Stimulated activated CD8-positive, alpha-beta memory T cell treated with anti-CD3 and anti-CD28 coated beads, Interleukin-7, amount 100 ng/mL, for 1 hour (primary cell): ENCODE data around the gene METTL5.
"Not testable (repeated sequence)": the region's sequence is repeated elsewhere in the genome, so short reads cannot be mapped to it uniquely, and the experiment has no call there.

ENCODE experiments used
- DNase-seq, 2 donors: peaks; one replicate each; pipeline ENCODE4 v3.0.0-alpha.2; 2020; ENCODE audit warnings: low read depth in 2 of 2

METTL5 gene

DNA sequence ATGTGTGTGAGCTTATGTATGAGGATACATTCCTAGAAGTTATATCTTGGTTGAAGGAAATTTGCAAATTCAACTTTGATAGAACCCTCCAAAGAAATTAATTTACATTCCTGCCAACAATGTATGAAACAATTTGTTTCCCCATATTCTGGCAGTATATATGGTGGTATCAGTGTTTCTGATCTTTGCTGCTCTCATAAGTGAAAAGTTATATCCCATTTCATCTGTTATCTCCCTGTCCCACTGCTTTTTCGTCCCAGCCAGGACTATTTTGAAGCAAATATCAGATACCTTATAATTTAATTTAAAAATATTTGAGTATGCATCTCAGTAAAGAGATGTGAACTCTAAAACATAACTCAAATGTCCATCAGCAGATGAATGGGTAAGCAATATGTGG lies 9.7 kb upstream of the METTL5 start:
- DNase-seq, result no peak

- DNase-seq, result peak in 1 of 2 donors; percentile 21
Measured at GRCh38 chr2:169828141-169828811, 3.6 kb upstream of the METTL5 start.

GRCh38 chr2:169827272-169828140 lies 2.8 kb upstream of the METTL5 start, which contains the start of gene UBR3:
UBR3 (plus strand) TSS chr2:169827454; CDS start chr2:169827508, 54 bp downstream.
- DNase-seq, result peak; percentile 80 to 82

DNA sequence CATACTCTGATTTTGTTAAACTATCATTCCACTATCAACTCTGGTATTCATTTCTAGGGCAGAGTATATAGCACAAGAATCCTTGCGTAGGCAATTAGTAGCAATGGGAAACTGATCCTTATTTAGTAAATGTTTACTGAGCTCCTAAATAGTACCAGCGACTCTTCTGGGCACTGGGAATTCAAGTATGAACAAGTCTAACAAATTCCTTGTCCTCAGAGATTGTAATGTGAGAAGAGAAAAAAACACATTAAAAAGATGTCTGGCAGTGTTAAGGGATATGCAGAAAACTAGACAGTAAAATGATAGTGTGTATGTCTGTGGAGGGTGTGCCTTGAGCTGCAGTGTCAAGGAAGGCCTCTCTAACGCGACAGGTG lies 721 bp downstream of the METTL5 start:
- DNase-seq, result no peak

GRCh38 chr2:169822785-169823392 lies 1.8 kb downstream of the METTL5 start:
- DNase-seq, result no peak

DNA sequence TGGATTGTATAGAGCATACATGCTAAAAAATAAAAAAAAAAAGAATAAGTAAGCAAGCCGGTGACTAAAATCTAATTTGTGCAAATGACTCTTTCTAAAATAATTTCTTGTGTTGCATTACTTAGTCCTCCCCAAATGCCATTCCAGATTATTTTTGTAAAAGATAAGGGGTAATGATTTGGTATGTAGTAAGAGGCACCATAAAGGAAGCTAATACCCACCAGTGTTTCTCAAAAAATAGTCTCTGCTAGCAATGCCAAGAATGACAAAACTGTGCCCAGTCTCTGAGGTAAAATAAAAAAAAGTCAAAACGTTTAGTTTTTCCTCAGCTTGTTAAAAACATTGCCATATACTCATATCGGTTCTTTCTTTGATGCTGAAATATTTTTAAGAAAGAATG lies 2.7 kb downstream of the METTL5 start:
- no peak for DNase-seq

GRCh38 chr2:169820101-169820500 lies 4.6 kb downstream of the METTL5 start:
- not testable (repeated sequence) for DNase-seq

- DNase-seq, result no peak
Measured at GRCh38 chr2:169819106-169819505, 5.6 kb downstream of the METTL5 start.

- no peak for DNase-seq
Measured at GRCh38 chr2:169818241-169818640, 6.5 kb downstream of the METTL5 start.

DNA sequence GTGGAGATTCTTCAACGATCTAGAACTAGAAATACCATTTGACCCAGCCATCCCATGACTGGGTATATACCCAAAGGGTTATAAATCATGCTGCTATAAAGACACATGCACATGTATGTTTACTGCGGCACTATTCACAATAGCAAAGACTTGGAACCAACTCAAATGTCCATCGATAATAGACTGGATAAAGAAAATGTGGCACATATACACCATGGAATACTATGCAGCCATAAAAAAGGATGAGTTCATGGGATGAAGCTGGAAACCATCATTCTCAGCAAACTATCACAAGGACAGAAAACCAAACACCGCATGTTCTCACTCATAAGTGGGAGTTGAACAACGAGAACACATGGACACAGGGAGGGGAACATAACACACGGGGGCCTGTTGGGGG lies 7.3 kb downstream of the METTL5 start:
- not testable (repeated sequence) for DNase-seq

GRCh38 chr2:169816961-169817360 lies 7.7 kb downstream of the METTL5 start:
- not testable (repeated sequence) for DNase-seq

GRCh38 chr2:169815849-169816248 lies 8.9 kb downstream of the METTL5 start:
- DNase-seq, result no peak

GRCh38 chr2:169808221-169808620 lies 16.5 kb downstream of the METTL5 start:
- DNase-seq, result no peak

GRCh38 chr2:169806586-169806985 lies 18.1 kb downstream of the METTL5 start:
- no peak for DNase-seq

- DNase-seq, result no peak
Measured at GRCh38 chr2:169803480-169803879, 21.2 kb downstream of the METTL5 start.

GRCh38 chr2:169798718-169799592 lies 25.8 kb downstream of the METTL5 start, which contains the start of gene SSB:
SSB (plus strand) TSS chr2:169798871; CDS start chr2:169800961, 2,090 bp downstream.
- peak; percentile 84 to 85 for DNase-seq

DNA sequence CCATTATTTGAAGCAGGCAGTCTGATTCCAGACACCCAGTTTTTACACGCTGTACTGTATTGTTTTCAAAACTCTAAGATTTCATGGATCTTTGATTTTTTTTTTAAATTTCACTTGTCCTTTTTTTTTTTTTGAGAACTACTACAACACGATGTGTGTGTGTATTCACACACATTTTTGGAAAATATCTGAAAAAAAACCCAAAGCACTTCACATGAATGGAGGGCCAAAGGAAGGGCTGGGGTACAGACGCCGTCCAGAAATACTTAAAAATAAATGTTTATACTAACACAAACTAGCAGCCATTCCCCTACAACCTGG lies 26.3 kb downstream of the METTL5 start:
- DNase-seq, result no peak

- DNase-seq, result no peak
Measured at GRCh38 chr2:169797601-169798000, 27.1 kb downstream of the METTL5 start.

DNA sequence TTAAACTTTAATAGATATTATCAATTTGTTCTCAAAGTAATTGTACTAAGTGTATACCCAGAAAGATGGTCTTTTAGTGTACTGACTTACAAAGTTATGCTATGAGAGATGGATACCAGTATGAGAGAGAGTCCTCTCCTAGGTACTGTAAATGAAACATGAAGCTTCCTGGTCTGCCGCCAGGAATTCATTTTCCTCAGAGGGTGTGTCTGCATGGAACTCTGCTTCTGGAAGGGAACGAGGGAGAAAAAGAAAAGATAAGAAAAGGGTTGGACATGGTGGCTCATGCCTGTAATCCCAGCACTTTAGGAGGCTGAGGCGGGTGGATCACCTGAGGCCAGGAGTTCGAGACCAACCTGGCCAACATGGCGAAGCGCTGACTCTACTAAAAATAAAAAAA lies 28.3 kb downstream of the METTL5 start:
- no peak for DNase-seq

- DNase-seq, result no peak
Measured at GRCh38 chr2:169795181-169795580, 29.5 kb downstream of the METTL5 start.

GRCh38 chr2:169790581-169790980 lies 34.1 kb downstream of the METTL5 start:
- no peak for DNase-seq

DNA sequence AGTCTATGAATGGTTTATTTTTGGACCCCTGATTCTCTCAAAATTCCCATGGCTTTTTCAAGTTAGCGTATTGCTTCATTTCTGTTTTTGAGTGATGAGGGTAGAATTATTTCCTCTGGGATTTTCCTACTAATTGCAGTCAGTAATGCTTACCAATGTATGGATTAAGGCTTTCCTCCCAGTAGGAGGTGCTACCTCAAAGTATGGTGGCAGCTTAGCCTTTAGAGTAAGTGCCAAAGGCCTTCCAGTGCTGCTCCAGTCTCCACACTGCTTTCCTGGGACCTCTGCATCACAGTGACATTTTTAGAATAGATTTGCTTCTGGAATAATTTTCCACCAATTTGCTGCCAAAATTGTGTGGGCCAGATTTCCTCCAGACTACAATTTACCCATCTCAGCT lies 42.2 kb downstream of the METTL5 start:
- DNase-seq, result no peak
